Mesendoderm (in vitro differentiated cells): ENCODE results near the gene KCNJ15.

Source experiments
- DNase-seq: peaks from one replicate; pipeline ENCODE4 v3.0.0; 2013
- H2AK5ac ChIP-seq: 2 replicates; pipeline ENCODE4 v1.6.1; 2013; ENCODE audit warnings: low read length, inconsistent platforms
- H2BK120ac ChIP-seq: 2 replicates; pipeline ENCODE4 v1.6.1; 2013; ENCODE audit warnings: low read depth, mild to moderate bottlenecking, low read length, moderate library complexity, mixed read lengths
- H2BK15ac ChIP-seq: replicated peaks from 2 replicates; pipeline ENCODE4 v1.6.1; 2013; ENCODE audit warnings: low read depth, mild to moderate bottlenecking, moderate library complexity
- H2BK5ac ChIP-seq: 2 replicates; pipeline ENCODE4 v1.6.1; 2013; ENCODE audit warnings: low read length, inconsistent platforms
- H3K18ac ChIP-seq: 2 replicates; pipeline ENCODE4 v1.6.1; 2013; ENCODE audit warnings: mild to moderate bottlenecking, low read length, mixed read lengths
- H3K23ac ChIP-seq: one replicate; pipeline ENCODE4 v1.6.1; 2013; ENCODE audit warnings: low read length
- H3K27ac ChIP-seq: 2 replicates; pipeline ENCODE4 v1.5.1; 2013; ENCODE audit warnings: low read depth, mild to moderate bottlenecking, inconsistent platforms, low read length, moderate library complexity
- H3K27me3 ChIP-seq: 2 replicates; pipeline ENCODE4 v1.6.1; 2013; ENCODE audit warnings: low read length, control low read depth, mild to moderate bottlenecking, inconsistent platforms; ENCODE audit not compliant: insufficient read depth, poor library complexity
- H3K36me3 ChIP-seq: 2 replicates; pipeline ENCODE4 v1.6.1; 2013; ENCODE audit warnings: low read length, inconsistent platforms; ENCODE audit not compliant: control insufficient read depth, insufficient read depth
- H3K4ac ChIP-seq: one replicate; pipeline ENCODE4 v1.6.1; 2013; ENCODE audit warnings: low read depth, mild to moderate bottlenecking, low read length, moderate library complexity
- H3K4me1 ChIP-seq: 2 replicates; pipeline ENCODE4 v1.6.1; 2013; ENCODE audit warnings: low read depth, low read length, inconsistent platforms; ENCODE audit not compliant: control insufficient read depth
- H3K4me2 ChIP-seq: 2 replicates; pipeline ENCODE4 v1.6.1; 2013; ENCODE audit warnings: low read length
- H3K4me3 ChIP-seq: 2 replicates; pipeline ENCODE4 v1.5.1; 2013; ENCODE audit warnings: mild to moderate bottlenecking, low read length
- H3K56ac ChIP-seq: one replicate; pipeline ENCODE4 v1.6.1; 2013; ENCODE audit warnings: low read length
- H3K79me1 ChIP-seq: 2 replicates; pipeline ENCODE4 v1.6.1; 2013; ENCODE audit warnings: low read length, inconsistent platforms
- H3K79me2 ChIP-seq: 2 replicates; pipeline ENCODE4 v1.6.1; 2013; ENCODE audit warnings: mild to moderate bottlenecking, low read length; ENCODE audit not compliant: control insufficient read depth, insufficient read depth
- H3K9ac ChIP-seq: 2 replicates; pipeline ENCODE4 v1.6.1; 2013; ENCODE audit warnings: low read length, inconsistent platforms
- H4K5ac ChIP-seq: one replicate; pipeline ENCODE4 v1.6.1; 2013; ENCODE audit warnings: low read length
- H4K8ac ChIP-seq: one replicate; pipeline ENCODE4 v1.6.1; 2013; ENCODE audit warnings: low read depth, mild to moderate bottlenecking, control low read depth, low read length, moderate library complexity
- WGBS: extraction: QIAGEN DNeasy Blood & Tissue Kit; methylation state at CpG from one replicate; pipeline ENCODE4 v1.1.7; 2013; ENCODE audit warnings: low lambda C conversion rate, missing lambda C conversion rate; ENCODE audit not compliant: insufficient coverage; ENCODE audit errors: extremely low coverage; 5-methylcytosine and 5-hydroxymethylcytosine counted together

KCNJ15 gene

GRCh38 chr21:38295997-38296764, 39.4 kb downstream of the KCNJ15 start:
- H2BK5ac ChIP-seq = no peak overlapping the region
- H3K27ac ChIP-seq = no peak overlapping the region
- no peak overlapping the region for H3K18ac ChIP-seq
- no peak overlapping the region for H3K4me3 ChIP-seq
- no peaks in the 10 kb centered on the region for H3K79me2 ChIP-seq
- no peak overlapping the region for H2BK15ac ChIP-seq
- H3K56ac ChIP-seq = no peak overlapping the region
- no peaks in the 10 kb centered on the region for H3K79me1 ChIP-seq
- no peak overlapping the region for H4K8ac ChIP-seq
- H4K5ac ChIP-seq = no peak overlapping the region
- 100% methylated on average over 1 of the region's 8 CpGs for WGBS
- no peak overlapping the region for H3K4me2 ChIP-seq
- no peak overlapping the region for H3K23ac ChIP-seq
- H3K36me3 ChIP-seq = no peaks in the 10 kb centered on the region
- no peaks in the 10 kb centered on the region for H3K27me3 ChIP-seq
- no peak for DNase-seq
- no peak overlapping the region for H2BK120ac ChIP-seq
- no peak overlapping the region for H3K4ac ChIP-seq
- H3K9ac ChIP-seq = no peak overlapping the region
- H3K4me1 ChIP-seq = peaks cover 3% of the 10 kb centered on the region
- H2AK5ac ChIP-seq = no peak overlapping the region

GRCh38 chr21:38297194-38297631, 40.4 kb downstream of the KCNJ15 start:
- no peaks in the 10 kb centered on the region for H3K79me1 ChIP-seq
- H3K9ac ChIP-seq = no peak overlapping the region
- no CpG with 5 or more reads among the region's 3 CpGs for WGBS
- no peak overlapping the region for H2BK5ac ChIP-seq
- H3K36me3 ChIP-seq = no peaks in the 10 kb centered on the region
- H3K27ac ChIP-seq = no peak overlapping the region
- H3K4me2 ChIP-seq = no peak overlapping the region
- H4K5ac ChIP-seq = no peak overlapping the region
- no peak overlapping the region for H3K4ac ChIP-seq
- no peak overlapping the region for H4K8ac ChIP-seq
- H3K23ac ChIP-seq = no peak overlapping the region
- no peak overlapping the region for H3K56ac ChIP-seq
- no peak overlapping the region for H3K4me3 ChIP-seq
- no peak overlapping the region for H2BK120ac ChIP-seq
- no peaks in the 10 kb centered on the region for H3K79me2 ChIP-seq
- H2AK5ac ChIP-seq = no peak overlapping the region
- H3K18ac ChIP-seq = no peak overlapping the region
- H2BK15ac ChIP-seq = no peak overlapping the region
- no peaks in the 10 kb centered on the region for H3K27me3 ChIP-seq
- DNase-seq = no peak
- H3K4me1 ChIP-seq = peaks cover 3% of the 10 kb centered on the region

GRCh38 chr21:38297871-38298270, 41.1 kb downstream of the KCNJ15 start:
- Histone ChIP-seq H3K79me1 (no peaks in the 10 kb centered on the region), H3K27me3 (no peaks in the 10 kb centered on the region), H3K9ac (no peak overlapping the region), H3K36me3 (no peaks in the 10 kb centered on the region), H2AK5ac (no peak overlapping the region), H3K56ac (no peak overlapping the region), H2BK120ac (no peak overlapping the region), H3K18ac (no peak overlapping the region), H2BK15ac (no peak overlapping the region), H3K4me3 (no peak overlapping the region), H3K79me2 (no peaks in the 10 kb centered on the region), H3K4ac (no peak overlapping the region), H3K4me2 (no peak overlapping the region), H2BK5ac (no peak overlapping the region), H4K8ac (no peak overlapping the region), H3K23ac (no peak overlapping the region), H3K27ac (no peak overlapping the region), H4K5ac (no peak overlapping the region), H3K4me1 (peaks cover 3% of the 10 kb centered on the region)
- DNase-seq = no peak
- WGBS = no CpG with 5 or more reads among the region's 3 CpGs

GRCh38 chr21:38298832-38299231, 42.0 kb downstream of the KCNJ15 start:
- H4K5ac ChIP-seq = no peak overlapping the region
- no peaks in the 10 kb centered on the region for H3K36me3 ChIP-seq
- H3K4ac ChIP-seq = no peak overlapping the region
- H3K79me2 ChIP-seq = no peaks in the 10 kb centered on the region
- H3K9ac ChIP-seq = no peak overlapping the region
- no peak for DNase-seq
- no peak overlapping the region for H2AK5ac ChIP-seq
- H3K79me1 ChIP-seq = no peaks in the 10 kb centered on the region
- H3K18ac ChIP-seq = no peak overlapping the region
- no peak overlapping the region for H3K56ac ChIP-seq
- no peak overlapping the region for H4K8ac ChIP-seq
- WGBS = no CpG with 5 or more reads among the region's 3 CpGs
- no peaks in the 10 kb centered on the region for H3K27me3 ChIP-seq
- no peak overlapping the region for H2BK120ac ChIP-seq
- H3K27ac ChIP-seq = no peak overlapping the region
- no peak overlapping the region for H2BK15ac ChIP-seq
- no peak overlapping the region for H2BK5ac ChIP-seq
- H3K4me2 ChIP-seq = no peak overlapping the region
- peaks cover 3% of the 10 kb centered on the region for H3K4me1 ChIP-seq
- no peak overlapping the region for H3K23ac ChIP-seq
- no peak overlapping the region for H3K4me3 ChIP-seq

DNA sequence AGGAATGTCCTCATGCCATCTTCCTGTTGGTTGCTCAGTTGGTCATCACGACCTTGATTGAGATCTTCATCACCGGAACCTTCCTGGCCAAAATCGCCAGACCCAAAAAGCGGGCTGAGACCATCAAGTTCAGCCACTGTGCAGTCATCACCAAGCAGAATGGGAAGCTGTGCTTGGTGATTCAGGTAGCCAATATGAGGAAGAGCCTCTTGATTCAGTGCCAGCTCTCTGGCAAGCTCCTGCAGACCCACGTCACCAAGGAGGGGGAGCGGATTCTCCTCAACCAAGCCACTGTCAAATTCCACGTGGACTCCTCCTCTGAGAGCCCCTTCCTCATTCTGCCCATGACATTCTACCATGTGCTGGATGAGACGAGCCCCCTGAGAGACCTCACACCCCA, 42.9 kb downstream of the KCNJ15 start:
- H3K27me3 ChIP-seq = no peaks in the 10 kb centered on the region
- H3K27ac ChIP-seq = no peak overlapping the region
- H3K4me2 ChIP-seq = no peak overlapping the region
- H3K23ac ChIP-seq = no peak overlapping the region
- H3K79me2 ChIP-seq = no peaks in the 10 kb centered on the region
- H3K18ac ChIP-seq = no peak overlapping the region
- no peak overlapping the region for H4K5ac ChIP-seq
- H3K79me1 ChIP-seq = no peaks in the 10 kb centered on the region
- no CpG with 5 or more reads among the region's 8 CpGs for WGBS
- no peak overlapping the region for H3K9ac ChIP-seq
- no peak for DNase-seq
- H3K56ac ChIP-seq = no peak overlapping the region
- no peak overlapping the region for H2BK120ac ChIP-seq
- H4K8ac ChIP-seq = no peak overlapping the region
- H3K4me3 ChIP-seq = no peak overlapping the region
- no peak overlapping the region for H2BK15ac ChIP-seq
- H3K4me1 ChIP-seq = peaks cover 3% of the 10 kb centered on the region
- H3K4ac ChIP-seq = no peak overlapping the region
- H2BK5ac ChIP-seq = no peak overlapping the region
- H3K36me3 ChIP-seq = no peaks in the 10 kb centered on the region
- no peak overlapping the region for H2AK5ac ChIP-seq

- no peaks in the 10 kb centered on the region for H3K36me3 ChIP-seq
- H3K23ac ChIP-seq = no peak overlapping the region
- no peak overlapping the region for H3K9ac ChIP-seq
- no peak overlapping the region for H4K5ac ChIP-seq
- no peak overlapping the region for H3K18ac ChIP-seq
- H2BK5ac ChIP-seq = no peak overlapping the region
- H4K8ac ChIP-seq = no peak overlapping the region
- WGBS = no CpG with 5 or more reads among the region's 7 CpGs
- H2BK120ac ChIP-seq = no peak overlapping the region
- H2BK15ac ChIP-seq = no peak overlapping the region
- no peaks in the 10 kb centered on the region for H3K27me3 ChIP-seq
- H3K27ac ChIP-seq = no peak overlapping the region
- DNase-seq = no peak
- H3K4me1 ChIP-seq = peaks cover 3% of the 10 kb centered on the region
- H2AK5ac ChIP-seq = no peak overlapping the region
- H3K56ac ChIP-seq = no peak overlapping the region
- H3K4me2 ChIP-seq = no peak overlapping the region
- no peak overlapping the region for H3K4ac ChIP-seq
- H3K79me2 ChIP-seq = no peaks in the 10 kb centered on the region
- no peak overlapping the region for H3K4me3 ChIP-seq
- no peaks in the 10 kb centered on the region for H3K79me1 ChIP-seq
Observed at GRCh38 chr21:38300141-38300578, 43.4 kb downstream of the KCNJ15 start.
